ENCODE data around the gene COX6B2. TPM values are rescaled to one million over a fixed set of nuclear protein-coding genes. Genes with fewer than 3 reads are reported as not detected.

COX6B2 gene
- total RNA-seq, 4 donors from 2014 or later: 0.19 TPM; not detected in 3

- 96% methylated on average over 15 of the region's 16 CpGs for WGBS
- H3K27ac ChIP-seq (replicated peaks in 1 of 4): no peak overlapping the region
- H3K9me3 ChIP-seq: no peaks in the 10 kb centered on the region
- intact Hi-C loops (cut with DNase I): no loop called here
- no peak overlapping the region for H3K4me3 ChIP-seq
- no peak for TF ChIP-seq POLR2A (IDR thresholded peaks at IDR 0.05; ENCODE audit: low read depth)
- no peak for TF ChIP-seq CTCF (IDR thresholded peaks at IDR 0.05)
- no peak for TF ChIP-seq EP300 (IDR thresholded peaks at IDR 0.05)
- no peak for TF ChIP-seq POLR2AphosphoS5 (IDR thresholded peaks at IDR 0.05)
- no peak for DNase-seq (ENCODE audit: extremely low spot score)
- H3K27me3 ChIP-seq: peaks cover 0 to 59% (median 0%) of the 10 kb centered on the region in 4 donors
- no peaks in the 10 kb centered on the region for H3K4me1 ChIP-seq
- no peaks in the 10 kb centered on the region for H3K36me3 ChIP-seq
Observed at GRCh38 chr19:55360902-55361301, 6.4 kb upstream of the COX6B2 start.

DNA sequence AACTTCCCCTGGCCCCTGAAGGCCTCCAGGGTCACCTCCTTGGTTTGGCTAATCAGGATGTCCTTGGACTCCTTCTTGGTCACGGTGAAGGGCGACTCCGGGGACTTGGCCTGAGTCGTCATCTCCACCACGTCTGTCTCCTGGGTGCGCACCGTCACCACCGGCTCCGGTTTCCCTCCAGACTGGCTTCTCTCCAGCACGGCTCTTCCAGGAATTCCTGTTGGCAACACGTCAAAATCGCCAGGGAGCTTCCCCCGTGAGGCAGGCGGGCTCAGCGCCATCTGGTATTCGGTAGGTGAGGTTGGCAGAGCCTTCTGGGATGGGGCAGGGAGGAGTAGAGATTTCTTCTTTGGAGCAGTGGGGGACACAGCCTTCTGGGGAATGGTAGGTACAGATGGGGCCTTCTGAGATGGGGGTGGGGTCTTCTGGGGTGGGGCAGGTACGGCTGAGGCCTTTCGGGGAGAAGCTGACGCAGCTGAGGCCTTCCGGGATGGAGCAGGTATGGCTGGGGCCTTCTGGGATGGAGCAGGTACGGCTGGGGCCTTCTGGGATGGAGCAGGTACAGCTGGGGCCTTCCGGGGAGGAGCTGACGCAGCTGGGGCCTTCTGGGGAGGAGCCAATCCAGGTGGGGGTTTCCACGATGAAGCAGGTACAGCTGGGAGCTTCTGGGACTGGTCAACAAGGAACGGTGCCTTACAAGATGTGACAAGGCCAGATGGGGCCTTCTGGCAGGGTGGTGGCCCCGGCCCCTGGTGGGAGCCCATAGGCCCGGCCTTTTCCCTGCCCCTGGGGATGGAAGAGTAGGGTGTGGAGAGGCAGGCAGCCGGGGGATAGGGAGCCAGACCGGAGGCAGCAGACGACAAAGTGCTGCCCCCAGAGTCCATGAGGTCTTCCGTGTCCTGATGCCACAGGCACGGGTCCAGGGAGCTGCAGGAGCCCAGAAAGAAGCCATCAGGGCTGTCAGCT, 4.7 kb upstream of the COX6B2 start:
- Histone ChIP-seq H3K27me3 (peaks cover 3 to 69% (median 8%) of the 10 kb centered on the region in 4 donors), H3K27ac (replicated peaks in 1 of 4) (no peak overlapping the region), H3K36me3 (no peaks in the 10 kb centered on the region), H3K4me1 (peaks cover 6 to 8% (median 7%) of the 10 kb centered on the region in 4 donors), H3K4me3 (no peak overlapping the region), H3K9me3 (no peaks in the 10 kb centered on the region)
- TF ChIP-seq EP300 (IDR thresholded peaks at IDR 0.05): no peak
- TF ChIP-seq CTCF (IDR thresholded peaks at IDR 0.05): no peak
- TF ChIP-seq POLR2AphosphoS5 (IDR thresholded peaks at IDR 0.05): no peak
- no peak for TF ChIP-seq POLR2A (IDR thresholded peaks at IDR 0.05; ENCODE audit: low read depth)
- intact Hi-C loops (cut with DNase I): no loop called here
- DNase-seq (ENCODE audit: extremely low spot score): no peak
- 77% methylated on average over 31 of the region's 32 CpGs for WGBS

DNA sequence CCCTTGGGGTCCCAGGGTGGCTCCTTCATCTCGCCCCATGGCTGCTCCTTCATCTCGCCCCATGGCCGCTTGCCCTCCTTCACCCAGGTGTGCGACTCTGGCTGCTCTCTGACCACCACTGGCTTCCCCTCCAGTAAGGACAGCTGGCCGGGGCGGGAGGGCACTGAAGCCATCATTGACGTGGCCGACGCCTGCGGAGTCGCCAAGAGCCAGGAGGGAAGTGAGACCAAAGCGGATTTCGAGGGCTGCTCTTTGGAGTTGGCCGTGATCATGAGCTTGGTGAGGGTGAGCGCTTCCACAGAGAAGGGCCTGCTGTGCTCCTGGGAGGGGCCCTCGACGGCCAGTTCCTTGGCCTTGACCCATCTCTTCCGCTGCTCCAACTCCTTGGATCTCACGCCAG, 4.0 kb upstream of the COX6B2 start:
- no peak for DNase-seq (ENCODE audit: extremely low spot score)
- intact Hi-C loops (cut with DNase I): no loop called here
- no peaks in the 10 kb centered on the region for H3K36me3 ChIP-seq
- peaks cover 13 to 15% (median 14%) of the 10 kb centered on the region in 4 donors for H3K4me1 ChIP-seq
- TF ChIP-seq POLR2AphosphoS5 (IDR thresholded peaks at IDR 0.05) (no peak), EP300 (IDR thresholded peaks at IDR 0.05) (no peak), CTCF (IDR thresholded peaks at IDR 0.05) (no peak), POLR2A (IDR thresholded peaks at IDR 0.05; ENCODE audit: low read depth) (no peak)
- H3K9me3 ChIP-seq: no peaks in the 10 kb centered on the region
- H3K27me3 ChIP-seq: peaks cover 8 to 76% (median 15%) of the 10 kb centered on the region in 4 donors
- no peak overlapping the region for H3K4me3 ChIP-seq
- 100% methylated on average over 2 of the region's 19 CpGs for WGBS
- H3K27ac ChIP-seq (replicated peaks in 1 of 4): no peak overlapping the region

DNA sequence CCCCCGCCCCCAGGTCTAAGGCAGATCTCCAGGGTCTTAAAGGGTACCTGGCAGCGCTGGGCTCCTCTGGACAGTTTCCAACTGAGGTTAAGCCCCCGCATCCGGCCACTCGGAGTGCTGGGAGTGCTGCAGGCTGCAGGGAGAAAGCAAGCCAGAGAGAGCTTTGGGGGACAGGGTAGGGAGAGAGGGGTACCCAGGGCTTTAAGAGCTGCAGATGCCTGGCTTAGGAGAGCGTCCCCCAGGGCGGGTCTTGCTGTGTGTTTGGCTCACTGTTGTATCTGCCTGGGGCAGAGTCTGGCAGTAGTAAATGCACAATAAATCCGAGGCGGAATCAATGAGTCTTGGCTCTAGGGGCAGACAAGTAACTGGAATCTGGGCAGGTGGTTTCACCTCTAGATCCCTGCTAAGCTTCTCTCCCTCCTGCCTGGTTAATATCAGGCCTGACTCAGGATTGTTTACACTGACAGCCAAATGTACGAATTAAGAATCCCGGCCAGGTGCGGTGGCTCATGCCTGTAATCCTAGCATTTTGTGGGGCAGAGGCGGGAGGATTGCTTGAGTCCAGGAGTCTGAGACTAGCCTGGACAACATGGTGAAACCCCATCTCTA, 798 bp upstream of the COX6B2 start:
- no peak for DNase-seq (ENCODE audit: extremely low spot score)
- peaks cover 18 to 23% (median 20%) of the 10 kb centered on the region in 4 donors for H3K4me1 ChIP-seq
- TF ChIP-seq CTCF (IDR thresholded peaks at IDR 0.05): no peak
- TF ChIP-seq POLR2A (IDR thresholded peaks at IDR 0.05; ENCODE audit: low read depth): no peak
- TF ChIP-seq EP300 (IDR thresholded peaks at IDR 0.05): no peak
- TF ChIP-seq POLR2AphosphoS5 (IDR thresholded peaks at IDR 0.05): no peak
- H3K9me3 ChIP-seq: no peaks in the 10 kb centered on the region
- H3K4me3 ChIP-seq: no peak overlapping the region
- no peaks in the 10 kb centered on the region for H3K36me3 ChIP-seq
- 32% methylated on average over 12 of the region's 13 CpGs for WGBS
- no peak overlapping the region for H3K27ac ChIP-seq (replicated peaks in 1 of 4)
- peaks cover 11 to 80% (median 44%) of the 10 kb centered on the region in 4 donors for H3K27me3 ChIP-seq
- intact Hi-C loops (cut with DNase I): no loop called here
